NCI-H2107 treated with DMSO at 0.1 percent for 48 hours (cell line): ENCODE measurements around the gene NUDT1.

Experiments
- DNase-seq: peaks from one replicate; lab custom pipeline; 2025; ENCODE audit not compliant: unreplicated experiment; lab: John Stamatoyannopoulos, UW

NUDT1 gene

GRCh38 chr7:2295936-2296620 lies 54.1 kb downstream of the NUDT1 start:
- DNase-seq: no peak

GRCh38 chr7:2296832-2297231 lies 54.8 kb downstream of the NUDT1 start:
- DNase-seq: no peak

DNA sequence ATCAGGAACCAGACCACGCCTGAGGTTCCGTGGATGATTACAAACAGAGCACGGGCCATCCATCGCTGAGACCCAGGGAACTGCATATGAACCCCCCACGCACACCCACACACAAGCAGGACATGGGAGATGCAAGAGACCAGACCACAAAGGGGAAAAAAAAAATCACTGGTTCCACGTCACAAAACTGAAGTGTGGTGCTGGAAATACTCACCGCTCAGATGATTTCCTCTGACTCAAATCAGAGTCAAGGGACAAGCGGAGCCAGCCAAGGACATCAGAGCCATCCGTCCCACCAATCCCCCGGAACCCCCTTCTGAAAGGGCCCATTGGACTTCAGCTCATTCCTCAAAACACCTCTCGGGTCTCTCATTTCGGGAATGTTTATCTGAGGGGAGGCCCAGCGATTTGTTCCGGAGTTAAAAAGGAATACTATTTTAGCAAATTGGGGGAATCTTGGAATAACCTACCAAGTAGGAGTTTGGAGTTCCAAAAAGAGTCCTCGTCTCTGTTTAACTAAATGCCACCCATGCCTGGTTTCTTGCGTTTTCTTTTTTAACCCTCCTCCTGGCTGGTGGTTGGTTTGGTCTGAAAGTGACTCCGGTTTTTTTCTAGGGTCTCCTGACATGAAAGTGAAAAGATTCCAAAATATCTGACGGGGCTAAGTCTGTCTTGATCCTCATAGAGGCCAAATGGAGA lies 57.3 kb downstream of the NUDT1 start:
- no peak for DNase-seq

DNA sequence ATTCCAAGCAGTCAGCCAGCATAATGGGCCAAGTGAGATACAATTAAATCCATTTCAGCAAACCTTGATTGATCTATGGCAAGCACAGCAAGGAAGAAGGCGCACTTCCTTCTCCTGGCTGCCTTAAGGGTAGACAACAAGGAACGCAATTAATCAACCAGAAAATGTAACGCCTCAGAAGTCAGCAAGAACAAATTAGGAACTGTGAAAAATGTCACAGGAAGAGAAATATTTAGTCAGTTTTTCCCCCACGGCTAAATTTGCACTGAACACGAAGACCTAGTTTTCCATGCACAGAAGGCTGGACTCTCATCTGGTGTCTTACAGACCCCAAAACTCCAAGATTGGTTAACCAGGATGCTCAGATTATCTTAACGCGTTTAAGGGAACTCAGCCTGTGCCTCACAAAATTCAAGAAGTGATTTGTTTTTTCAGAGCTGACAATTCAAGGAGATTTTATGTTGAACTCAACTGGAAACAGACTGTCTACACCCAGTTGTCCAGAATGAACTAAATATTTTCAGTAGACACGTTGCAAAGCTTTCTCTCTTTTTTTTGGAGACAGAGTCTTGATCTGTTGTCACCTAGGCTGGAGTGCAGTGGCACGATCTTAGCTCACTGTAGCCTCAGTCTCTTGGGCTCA lies 58.0 kb downstream of the NUDT1 start:
- DNase-seq: no peak
